Fibroblast of the conjunctiva (primary cell): ENCODE measurements around the gene ASCL3.
"Not testable (repeated sequence)": the region's sequence is repeated elsewhere in the genome, so short reads cannot be mapped to it uniquely, and the experiment has no call there.

Experiments
- DNase-seq: peaks from one replicate; pipeline ENCODE4 v3.0.0-alpha.2; 2010; ENCODE audit warnings: low read depth

ASCL3 gene

DNA sequence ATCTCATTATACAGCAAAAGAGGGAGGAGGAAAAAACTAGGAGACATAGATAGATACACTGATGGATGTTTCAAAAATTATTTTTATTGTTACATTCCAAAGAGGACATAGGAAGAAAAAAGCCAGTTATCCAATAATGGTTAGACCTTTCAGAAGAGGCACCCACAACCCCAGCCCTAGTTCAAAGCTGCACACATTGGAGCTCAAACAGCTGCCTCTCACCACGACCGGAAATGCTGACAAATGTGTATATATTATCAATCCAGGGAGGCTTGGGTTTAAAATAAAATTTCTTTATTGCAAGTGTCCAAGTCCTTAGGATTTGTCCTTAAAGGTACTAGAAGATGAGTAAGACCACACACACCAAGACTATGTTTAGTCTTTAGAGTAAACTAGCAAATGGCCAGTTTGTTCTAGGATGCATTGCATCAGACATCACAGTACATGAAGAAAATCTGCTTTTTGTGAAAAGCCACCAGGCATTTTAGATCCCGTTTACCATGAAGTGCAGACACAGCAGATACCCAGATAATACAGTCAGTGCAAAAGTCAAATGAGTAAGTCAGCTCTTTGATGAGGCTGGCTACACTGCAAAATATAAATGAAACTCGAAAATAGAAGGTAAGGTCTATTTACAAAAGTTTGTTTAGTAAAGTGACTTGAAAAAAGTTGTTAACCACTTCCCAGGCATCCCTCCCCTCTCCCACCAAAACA lies 4.6 kb upstream of the ASCL3 start:
- no peak for DNase-seq

DNA sequence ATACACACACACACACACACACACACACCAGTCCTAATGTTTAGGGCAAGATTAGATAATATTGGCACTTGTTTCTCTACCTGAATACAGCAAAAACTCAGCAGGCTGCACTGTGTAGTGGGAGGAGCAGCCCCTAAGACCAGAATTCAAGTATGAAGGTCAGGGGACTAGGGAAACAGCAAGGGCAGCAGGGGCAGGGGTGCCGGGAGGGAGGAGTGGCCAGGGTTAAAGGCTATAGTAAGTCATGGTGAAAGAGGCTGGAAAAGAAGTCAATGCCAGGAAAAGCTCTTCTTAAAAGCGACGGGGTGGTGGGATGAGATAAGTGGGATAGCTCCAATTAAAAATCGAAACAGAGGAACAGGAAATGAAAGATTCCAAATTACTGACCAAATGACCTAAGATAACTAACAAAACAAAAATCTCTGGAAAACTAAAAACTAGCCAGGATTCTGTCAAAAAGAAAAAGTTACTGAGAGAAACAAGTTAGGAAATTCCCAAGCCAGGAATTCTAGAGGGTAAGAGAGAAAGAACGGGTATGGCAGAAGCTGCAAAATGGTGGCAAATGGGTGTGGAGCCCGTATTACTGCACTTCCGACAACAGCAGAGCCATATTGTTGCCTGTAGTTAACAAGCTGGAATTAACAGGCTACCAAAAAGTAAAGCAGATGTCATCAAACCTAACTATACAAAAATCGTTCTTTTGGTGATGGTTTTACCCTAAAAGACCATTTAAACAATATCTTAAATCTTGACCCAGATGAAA lies 1.3 kb downstream of the ASCL3 start:
- DNase-seq, result no peak

DNA sequence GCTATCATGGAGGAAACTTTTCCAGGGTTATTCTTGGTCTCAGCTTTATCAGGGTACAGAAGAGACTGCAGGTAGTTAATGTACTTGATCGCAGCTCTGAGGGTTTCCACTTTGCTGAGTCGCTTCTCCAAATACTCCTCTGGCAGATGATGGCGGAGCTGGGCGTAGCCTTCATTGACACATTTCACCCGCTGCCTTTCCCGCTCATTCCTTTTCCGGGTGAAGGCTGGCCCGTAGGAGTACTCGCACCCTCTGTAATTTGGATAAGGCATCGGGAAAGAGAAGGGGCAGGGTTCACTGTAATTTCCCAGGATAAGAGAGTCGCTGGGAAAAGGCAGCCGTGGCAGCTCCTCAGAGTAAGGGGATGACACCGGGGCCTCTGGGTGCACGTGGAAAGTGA lies 5.2 kb downstream of the ASCL3 start:
- DNase-seq, result no peak

DNA sequence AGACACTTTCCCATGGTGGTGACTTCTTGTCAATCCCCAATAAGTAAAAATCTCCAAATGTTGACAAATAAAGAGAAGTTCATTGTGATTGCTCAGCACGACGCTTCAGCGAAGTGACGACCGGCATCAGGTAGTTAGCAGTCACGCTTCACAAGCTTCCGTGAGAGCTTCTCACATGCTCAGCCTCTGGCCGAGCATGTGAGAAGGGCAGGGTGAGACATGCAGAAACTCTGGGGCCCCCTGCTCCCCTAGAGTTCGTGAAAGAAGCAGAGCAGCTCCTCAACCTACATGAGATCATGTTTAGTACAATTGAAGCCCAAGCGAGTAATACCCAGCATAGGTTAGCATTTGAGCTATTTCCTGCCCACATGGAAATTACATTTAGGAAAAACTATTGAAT lies 5.7 kb downstream of the ASCL3 start:
- no peak for DNase-seq

GRCh38 chr11:8935789-8936188 lies 7.0 kb downstream of the ASCL3 start:
- DNase-seq, result not testable (repeated sequence)

DNA sequence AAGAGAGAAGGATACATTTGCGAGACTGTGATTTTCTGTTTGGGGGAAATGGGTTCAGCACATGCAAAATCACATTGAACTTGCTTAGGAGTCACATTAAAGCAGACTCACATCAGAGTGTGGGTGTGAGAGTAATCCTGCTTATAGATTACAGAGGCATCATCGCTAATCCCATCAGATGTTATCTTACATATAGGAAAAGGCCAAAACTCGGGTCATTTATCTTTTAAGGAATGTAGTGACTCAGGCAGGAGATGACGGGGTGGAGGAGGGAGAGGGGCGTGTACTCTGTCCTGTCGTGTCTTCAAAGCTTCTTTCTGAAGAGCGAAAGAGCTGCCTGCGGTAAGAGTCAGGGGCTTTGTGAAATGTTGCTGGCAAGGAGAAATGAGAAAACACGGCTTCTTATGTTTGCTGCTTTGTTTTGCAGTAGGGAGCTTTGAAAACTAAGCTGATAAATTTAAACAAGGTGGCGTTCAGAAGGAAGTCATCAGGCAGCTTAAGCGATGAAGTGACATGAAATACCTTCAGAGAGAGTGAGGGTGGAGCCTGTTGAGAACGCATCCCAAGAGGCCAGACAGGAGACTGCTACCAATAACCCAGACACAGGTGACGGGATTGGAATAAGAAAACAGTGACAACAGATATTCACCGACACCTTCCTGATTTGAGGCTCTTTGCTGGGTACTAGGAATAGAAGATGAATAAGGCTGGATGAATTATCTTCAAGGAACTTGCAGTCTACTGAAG lies 7.9 kb downstream of the ASCL3 start:
- no peak for DNase-seq

GRCh38 chr11:8933931-8934330 lies 8.9 kb downstream of the ASCL3 start:
- no peak for DNase-seq

DNA sequence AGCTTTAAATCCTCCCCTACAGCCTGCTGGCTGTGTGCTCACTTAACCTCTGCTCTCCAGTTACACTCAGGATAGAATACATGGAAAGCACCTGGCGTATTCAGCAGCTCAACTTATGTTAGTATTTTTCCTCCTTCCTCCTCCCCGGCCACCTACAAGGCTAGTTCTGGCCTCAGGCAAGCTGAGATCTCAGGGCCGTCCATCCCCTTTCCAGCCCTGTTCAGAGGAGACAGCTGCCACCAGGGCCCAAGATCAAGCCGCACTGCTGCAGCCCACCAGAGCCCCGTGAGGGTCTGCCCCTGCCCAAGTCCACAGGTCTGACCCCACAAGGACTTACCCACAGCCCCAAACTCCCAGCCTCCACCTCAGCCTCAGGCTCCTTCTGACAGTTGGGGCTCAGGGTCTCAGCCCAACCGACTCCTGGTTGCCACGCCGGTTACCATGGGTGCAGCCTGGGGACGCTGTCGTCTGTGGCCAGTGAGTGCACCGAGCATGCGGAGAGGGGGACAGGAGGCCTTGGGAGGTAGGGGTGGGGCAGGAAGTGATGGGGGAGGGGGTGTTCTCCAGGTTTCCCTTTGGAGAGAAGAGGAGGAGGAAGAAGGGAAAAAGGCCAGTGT lies 10.1 kb downstream of the ASCL3 start, which contains the start of gene C11orf16:
Gene C11orf16 (minus strand): TSS at position 384 of the 617 bp plus-strand sequence. CDS start 639 bp downstream, outside the sequence.
- no peak for DNase-seq

DNA sequence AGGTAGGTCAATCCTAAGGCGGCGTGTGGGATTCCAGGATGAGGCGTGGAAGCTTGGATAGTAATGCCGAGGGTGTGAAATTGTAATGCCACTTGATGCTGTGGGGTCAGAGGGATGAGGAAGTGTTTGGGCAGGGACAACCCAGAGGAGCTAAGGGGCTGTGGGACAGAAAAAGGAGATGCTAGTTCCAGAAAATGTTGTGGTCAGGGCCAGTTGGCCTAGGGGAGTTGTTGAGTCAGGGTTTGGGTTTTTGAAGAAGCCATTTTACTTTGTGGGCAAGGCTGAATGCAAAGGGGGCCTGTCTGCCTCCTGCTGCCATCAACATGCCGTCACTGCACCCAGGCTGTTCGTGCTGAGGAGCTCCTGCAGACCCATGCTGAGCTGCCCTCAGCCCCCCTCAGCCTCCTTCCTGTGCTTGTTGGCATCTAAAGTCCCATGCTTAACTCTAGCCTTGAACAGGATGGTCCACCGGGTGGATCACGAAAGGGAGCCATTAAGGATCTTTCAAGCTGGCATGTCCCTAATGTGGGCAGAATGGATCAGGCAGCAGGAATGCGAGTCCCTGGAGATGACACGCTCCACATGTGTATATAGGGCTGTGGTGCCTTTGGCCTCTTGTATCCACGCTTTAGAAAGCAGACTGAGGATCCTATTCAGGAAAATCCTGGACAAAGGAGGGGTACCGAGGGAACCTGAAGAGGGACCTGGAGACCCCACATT lies 12.2 kb downstream of the ASCL3 start:
- no peak for DNase-seq

- no peak for DNase-seq
Measured at GRCh38 chr11:8928981-8929615, 13.7 kb downstream of the ASCL3 start.

DNA sequence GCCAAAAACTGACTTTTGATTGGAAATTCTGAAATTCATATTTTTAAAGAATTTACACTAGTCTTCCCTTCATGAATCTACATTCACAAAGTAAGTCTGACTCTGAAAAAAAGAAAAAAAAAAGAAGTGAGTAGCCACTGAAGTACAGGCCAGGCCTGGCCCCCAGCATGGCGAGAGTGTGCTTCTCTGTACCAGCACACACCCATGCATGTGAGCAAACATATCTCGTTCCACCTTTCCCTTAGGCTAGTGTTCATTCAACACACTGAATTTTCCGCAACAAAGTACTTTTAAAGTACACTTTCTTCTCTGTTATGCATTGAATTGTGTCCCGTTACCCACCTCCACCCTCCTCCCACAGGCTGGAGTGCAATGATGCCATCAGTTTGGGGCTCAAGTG lies 14.6 kb downstream of the ASCL3 start:
- no peak for DNase-seq

DNA sequence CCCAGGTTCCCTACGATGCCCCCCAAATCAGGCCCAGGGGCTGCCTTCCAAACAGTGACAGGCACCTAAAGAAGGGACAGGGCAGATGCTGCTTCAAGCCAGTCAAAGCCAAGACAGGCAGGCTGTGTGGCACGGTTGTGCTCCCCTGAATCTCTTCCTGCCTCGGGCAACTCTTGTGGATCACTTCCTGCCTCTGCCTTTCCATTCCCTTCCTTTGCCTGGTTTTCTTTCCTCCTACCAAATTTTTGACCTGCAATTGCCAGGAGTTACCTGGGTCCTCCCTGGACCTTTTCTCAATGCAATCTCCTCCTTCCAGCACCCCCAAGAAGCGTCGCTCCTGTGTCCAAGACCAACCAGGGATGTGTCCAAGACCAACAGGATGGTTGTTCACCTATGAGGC lies 15.6 kb downstream of the ASCL3 start:
- no peak for DNase-seq

GRCh38 chr11:8926236-8926635 lies 16.6 kb downstream of the ASCL3 start:
- no peak for DNase-seq

GRCh38 chr11:8925711-8926110 lies 17.1 kb downstream of the ASCL3 start:
- DNase-seq, result no peak

DNA sequence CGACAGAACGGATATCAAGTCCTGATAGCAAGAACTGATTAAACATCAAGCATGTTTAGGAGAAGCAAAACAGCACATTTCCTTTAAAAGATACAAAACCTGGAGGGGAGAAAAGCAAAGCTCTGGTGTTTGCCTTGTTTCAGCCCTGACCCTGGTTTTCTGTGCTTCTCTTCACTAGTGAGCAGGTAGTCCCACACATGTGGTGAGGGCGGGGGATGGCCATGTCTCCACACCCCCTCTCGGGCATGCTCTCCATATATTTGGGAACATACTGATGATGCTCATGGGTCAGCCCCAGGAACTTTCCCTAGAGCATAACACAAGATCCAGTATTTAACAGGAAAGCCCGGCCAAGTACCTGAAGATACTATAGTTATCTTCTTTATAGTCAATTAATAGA lies 20.1 kb downstream of the ASCL3 start:
- DNase-seq, result no peak

DNA sequence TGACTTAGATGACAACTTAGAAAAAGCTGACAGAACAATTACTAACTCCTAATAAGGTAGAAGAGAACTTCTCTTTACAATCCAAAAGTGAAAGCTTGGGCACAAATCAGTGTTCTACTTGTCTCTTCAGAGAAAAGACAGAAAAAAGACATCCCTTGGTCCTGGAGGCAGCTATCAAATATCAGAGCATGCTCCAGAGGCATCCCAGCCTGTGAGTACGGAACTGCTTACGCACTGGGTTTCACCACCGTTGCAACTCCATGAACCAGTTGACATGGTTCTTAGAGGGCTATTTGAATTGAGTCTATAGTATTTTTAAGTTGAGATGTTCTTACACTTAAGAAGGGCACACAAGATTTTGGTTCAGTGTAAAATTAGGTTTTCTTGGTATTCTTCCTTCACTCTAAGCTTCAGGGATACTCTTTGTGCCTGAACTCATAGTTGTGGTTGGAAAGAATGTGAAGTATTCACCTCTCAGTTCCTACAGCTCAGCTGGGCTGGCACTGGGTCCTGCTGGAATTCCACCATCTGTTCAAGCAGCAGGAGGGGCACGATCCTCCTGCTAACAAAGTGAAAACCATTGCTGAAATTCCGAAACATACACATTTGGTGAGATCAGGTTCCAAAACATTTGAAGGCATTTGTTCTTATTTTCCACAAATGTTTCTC lies 25.5 kb downstream of the ASCL3 start:
- peak; percentile 69 for DNase-seq

GRCh38 chr11:8914661-8915018 lies 28.2 kb downstream of the ASCL3 start:
- DNase-seq, result no peak

GRCh38 chr11:8913961-8914660 lies 28.7 kb downstream of the ASCL3 start:
- DNase-seq, result no peak

DNA sequence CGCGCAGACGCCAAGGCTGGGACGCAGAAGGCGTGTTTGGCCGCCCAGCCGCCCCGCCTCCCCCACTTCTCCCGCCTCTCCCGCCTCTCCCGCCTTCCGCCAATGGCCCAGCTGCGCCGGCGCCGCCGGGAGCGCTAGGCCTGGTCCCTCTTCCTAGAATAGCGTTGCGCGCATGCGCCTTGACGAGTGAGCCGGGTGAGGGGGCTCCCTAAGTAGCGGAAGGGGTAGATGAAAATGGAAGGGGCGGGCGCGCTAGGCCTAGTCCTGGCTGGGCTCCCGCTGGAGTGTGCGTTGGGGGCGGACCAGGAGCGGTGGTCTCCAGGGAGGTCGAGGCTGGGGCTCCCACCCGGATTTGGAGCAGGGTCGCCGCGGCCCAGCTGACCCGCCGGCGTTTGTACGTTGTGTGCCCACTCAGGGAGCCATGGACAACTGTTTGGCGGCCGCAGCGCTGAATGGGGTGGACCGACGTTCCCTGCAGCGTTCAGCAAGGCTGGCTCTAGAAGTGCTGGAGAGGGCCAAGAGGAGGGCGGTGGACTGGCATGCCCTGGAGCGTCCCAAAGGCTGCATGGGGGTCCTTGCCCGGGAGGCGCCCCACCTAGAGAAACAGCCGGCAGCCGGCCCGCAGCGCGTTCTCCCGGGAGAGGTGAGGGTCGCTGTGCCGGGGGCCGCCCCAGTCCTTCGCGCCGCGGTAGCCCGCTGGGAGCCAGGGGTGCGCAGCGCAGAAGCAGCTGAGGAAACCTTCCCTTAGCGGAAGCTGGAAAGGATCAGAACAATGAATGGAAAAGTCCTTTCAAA lies 31.6 kb downstream of the ASCL3 start, which contains the start of gene AKIP1:
Gene AKIP1 (plus strand): TSS at position 161 of the 795 bp plus-strand sequence. CDS start 261 bp downstream, at position 422.
- DNase-seq, result peak; percentile 89
